Stimulated activated CD4-positive, alpha-beta T cell treated with anti-CD3 and anti-CD28 coated beads, TNF-alpha, amount 100 ng/mL, for 24 hours (primary cell): ENCODE results near the gene CAPRIN2.

ENCODE experiments used
- DNase-seq, 3 experiments: peaks; one replicate each; pipeline ENCODE4 v3.0.0-alpha.2; 2020; ENCODE audit warnings: low read depth in 3 of 3

The CAPRIN2 gene

DNA sequence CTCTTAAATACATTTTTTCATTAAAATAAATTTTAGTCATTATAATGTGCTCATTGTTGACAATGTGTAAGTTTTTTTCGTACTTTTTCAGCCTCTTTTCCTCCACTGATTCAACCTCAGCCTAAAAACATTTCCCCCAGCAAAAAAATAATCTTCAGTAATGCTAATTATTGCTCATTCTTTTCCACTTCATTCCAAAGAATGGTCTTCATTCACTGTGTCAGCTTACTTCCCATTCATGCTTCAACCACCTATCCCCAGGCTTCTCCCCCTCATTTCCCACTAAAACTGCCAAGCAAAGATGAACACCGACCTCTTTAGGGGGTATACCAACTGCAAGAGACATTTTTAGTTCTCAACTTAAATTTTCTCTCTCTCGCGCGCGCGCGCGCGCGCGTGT is 56.4 kb downstream of the CAPRIN2 start:
- DNase-seq, result no peak

DNA sequence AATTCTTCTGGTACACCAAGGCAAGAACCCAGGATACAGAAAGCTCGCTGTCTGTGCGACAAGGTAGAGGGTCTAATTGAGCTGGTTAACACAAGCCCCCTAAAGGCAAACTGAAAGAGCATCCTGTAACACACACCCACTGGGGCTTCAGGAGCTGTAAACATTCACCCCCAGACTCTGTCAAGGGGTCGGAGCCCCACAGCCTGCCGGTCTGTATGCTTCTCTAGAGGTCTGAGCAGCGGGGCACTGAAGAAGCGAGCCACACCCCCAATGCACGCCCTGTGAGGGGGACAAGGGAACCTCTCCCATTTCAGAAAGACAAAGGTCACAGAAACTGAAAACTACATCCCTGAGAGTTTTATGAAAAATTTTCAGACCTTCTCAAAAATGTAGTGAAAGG is 57.8 kb downstream of the CAPRIN2 start:
- no peak for DNase-seq

- DNase-seq, result no peak
Measured at GRCh38 chr12:30696486-30696885, 58.3 kb downstream of the CAPRIN2 start.

DNA sequence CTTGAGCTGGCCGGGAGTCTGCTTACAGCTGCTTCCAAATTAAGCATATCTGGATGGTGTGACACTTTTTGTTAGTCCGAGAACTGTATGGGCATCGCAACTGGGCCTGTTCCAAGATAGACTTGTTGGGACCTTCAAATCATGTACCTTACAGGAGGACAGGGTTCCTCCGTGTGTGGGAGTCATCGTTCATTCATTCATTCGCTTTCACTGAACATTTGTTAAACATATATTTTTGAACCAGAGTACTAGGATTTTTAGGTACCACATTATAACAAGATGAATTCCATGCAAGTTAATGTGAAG is 58.7 kb downstream of the CAPRIN2 start:
- DNase-seq, result no peak

DNA sequence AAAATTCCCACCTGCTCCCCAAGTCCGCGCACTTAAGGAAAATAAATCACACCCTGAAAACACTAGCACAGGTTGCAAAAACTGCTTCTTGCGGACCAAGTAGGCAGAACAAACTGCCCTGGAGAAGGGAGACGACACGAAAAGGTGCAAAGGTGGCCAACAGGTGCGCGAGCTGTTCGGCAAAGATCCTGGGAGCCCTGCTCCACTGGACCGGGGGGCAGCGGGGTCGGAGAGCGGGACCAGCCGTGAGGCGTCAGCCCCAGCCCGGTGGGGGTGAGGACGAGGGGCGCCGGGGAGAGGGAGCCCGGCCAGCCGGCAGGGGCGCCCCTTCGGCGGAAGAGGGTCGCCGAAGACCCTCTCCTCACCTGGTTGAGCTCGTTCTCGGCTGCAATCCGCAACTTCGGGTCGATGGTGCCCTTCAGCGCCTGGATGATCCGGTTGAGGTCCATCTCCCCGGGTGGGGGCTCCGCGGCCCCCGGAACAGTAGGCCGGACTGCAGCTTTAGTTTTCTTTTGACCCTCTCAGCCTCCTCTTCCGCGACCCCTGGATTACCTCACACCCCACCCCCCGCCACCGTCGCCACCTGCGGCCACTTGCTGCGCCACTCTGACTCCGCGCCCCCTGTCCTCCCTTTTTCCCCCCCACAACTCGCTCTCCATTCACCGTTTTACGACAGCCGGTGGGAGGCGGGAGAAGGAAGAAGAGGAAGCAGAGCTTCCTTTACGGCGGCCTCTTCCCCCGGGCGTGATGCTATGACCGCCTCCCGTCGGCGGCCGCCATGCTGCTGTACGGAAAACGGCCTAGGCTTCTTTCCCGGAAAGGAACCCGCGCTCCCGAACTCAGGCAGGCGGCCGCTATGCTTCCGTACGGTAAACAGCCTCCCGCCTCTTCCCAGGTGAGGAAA is 59.3 kb downstream of the CAPRIN2 start, which contains the start of gene IPO8:
Gene IPO8 (minus strand): TSS at position 671 of the 904 bp plus-strand sequence. CDS start 222 bp downstream, at position 449.
- peak; percentile 76 to 85 (median 77) for DNase-seq

DNA sequence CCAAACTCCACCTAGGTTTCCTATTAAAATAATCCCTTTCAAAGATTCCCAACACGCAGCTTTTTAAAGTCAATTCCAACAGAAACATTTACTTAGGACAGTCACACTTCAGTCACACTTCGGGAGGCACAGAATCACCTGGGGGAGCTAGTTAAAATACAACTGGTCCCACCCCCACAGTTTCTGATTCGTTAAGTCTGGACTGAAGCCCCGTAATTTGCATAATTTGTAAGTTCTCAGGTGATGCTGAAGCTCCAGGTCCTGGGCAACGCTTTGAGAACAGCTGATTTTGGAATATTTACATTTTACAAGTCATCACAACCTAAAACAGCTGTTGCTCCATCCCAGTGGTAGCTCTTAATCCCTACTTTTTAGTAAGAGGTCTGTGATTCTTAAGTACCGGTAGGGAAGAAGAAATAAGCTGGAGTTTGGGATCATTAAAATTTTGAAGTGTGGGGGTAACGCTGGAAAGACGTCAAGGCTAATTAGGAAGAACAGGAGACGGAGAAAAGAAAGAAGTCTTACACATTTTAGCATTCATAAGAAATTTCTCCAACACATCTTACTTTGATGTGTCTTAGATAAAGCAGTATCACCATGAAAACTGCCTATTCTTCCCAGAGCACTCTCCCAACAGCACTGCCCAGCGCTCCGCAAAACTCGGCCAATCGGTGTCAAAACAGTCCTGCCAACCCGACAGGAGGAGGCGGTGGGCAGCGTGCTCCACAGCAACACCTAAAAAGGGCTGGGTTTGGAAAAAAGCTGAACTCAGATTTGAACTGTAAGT is 60.1 kb downstream of the CAPRIN2 start:
- peak in 1 of 3 experiments; percentile 2 for DNase-seq

GRCh38 chr12:30692470-30692869 is 62.3 kb downstream of the CAPRIN2 start:
- DNase-seq, result no peak

GRCh38 chr12:30691122-30691879 is 63.5 kb downstream of the CAPRIN2 start:
- DNase-seq, result no peak

DNA sequence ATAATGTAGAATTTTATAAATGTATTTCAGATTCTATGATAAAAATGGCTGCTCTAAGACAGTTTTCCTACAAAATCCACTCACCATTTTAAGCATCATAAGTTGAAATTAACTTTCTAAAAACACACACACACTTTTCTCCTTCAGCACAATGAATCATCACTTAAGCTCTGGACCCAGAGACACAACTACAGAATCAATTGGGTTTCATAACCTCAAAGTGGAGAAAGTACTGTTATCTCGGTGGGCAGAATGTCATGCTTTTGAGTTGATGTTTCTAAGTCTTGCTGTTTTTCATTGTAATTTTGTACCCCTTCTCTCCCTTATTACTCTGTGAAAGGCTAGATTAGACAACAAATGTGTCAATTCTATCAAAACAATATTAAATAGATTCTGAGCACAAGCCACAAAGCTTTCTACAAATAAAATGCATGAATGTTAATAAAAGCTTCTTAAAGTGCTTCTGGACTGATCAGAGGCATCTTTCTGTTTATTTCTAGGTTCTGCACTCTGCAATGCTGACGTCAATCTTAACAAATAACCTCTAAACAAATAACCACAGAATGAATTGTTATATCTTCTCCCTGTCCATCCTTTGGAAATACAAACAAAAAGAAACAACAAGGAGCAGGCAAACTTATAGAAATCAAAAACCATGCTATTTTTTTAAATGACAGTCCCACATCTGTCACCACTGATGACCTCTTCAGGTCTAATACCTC is 67.3 kb downstream of the CAPRIN2 start:
- no peak for DNase-seq

DNA sequence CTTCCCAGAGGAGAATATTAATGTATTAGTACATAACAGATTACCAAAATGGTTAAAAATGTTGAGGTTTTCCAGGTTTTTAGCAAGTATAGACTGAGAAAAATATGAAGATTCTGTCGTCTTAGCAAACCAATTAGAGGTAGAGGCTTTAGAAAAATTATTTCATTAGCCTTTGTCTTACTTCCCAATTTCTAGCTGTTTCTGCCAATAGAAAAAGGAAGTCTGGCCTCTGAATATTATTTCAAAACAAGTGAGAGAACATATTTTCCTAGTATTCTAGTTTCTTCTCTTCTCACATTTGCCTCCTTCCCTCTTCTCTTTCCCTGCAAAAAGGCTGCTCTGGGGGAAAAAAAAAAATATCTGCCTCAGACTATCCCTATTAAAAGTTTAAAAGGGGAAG is 75.5 kb downstream of the CAPRIN2 start:
- no peak for DNase-seq

- no peak for DNase-seq
Measured at GRCh38 chr12:30678221-30678620, 76.5 kb downstream of the CAPRIN2 start.

- DNase-seq, result no peak
Measured at GRCh38 chr12:30661210-30661609, 93.5 kb downstream of the CAPRIN2 start.
